Activated naive CD4-positive, alpha-beta T cell treated with anti-CD3 and anti-CD28 coated beads for 36 hours (primary cell): ENCODE data around the gene PLCG2. TPM values are rescaled to one million over a fixed set of nuclear protein-coding genes. Genes with fewer than 3 reads are reported as not detected.

Source experiments
- CTCF ChIA-PET: fragments of 350-600 bp; sonication (Branson Sonifier 250); formaldehyde crosslinking; loops from one replicate; lab custom pipeline; 2021; ENCODE audit warnings: antibody characterized with exemption; lab: Charles Lee
- DNase-seq: peaks from one replicate; pipeline ENCODE4 v3.0.0-alpha.2; 2020
- H3K27ac Mint-ChIP-seq: one replicate; pipeline ENCODE4 v1.8.0; 2021; ENCODE audit warnings: mild to moderate bottlenecking, mixed read lengths
- H3K27me3 Mint-ChIP-seq: one replicate; pipeline ENCODE4 v1.8.0; 2021; ENCODE audit warnings: low read depth, mixed read lengths
- H3K36me3 Mint-ChIP-seq: one replicate; pipeline ENCODE4 v1.8.0; 2021; ENCODE audit warnings: low read depth, mixed read lengths
- H3K4me1 Mint-ChIP-seq: one replicate; pipeline ENCODE4 v1.8.0; 2021; ENCODE audit warnings: low read depth, mixed read lengths
- H3K4me3 Mint-ChIP-seq: one replicate; pipeline ENCODE4 v1.8.0; 2021; ENCODE audit warnings: mild to moderate bottlenecking, moderate library complexity, mixed read lengths
- H3K9me3 Mint-ChIP-seq: one replicate; pipeline ENCODE4 v1.8.0; 2021; ENCODE audit warnings: mixed read lengths
- intact Hi-C: fragments of 100-400 bp; cut with micrococcal nuclease; formaldehyde crosslinking; loops from one replicate; pipeline ENCODE4 v1.15.1; 2023
- total RNA-seq, 2 experiments: library from RNA; stranded (reverse); gene quantifications; one replicate each; pipeline ENCODE4 v1.2.3, GENCODE V29; 2021

Gene PLCG2
- total RNA-seq, 2 experiments from 2014 or later: 12.0 to 13.4 TPM

- Mint-ChIP-seq H3K27ac (no peak overlapping the region), H3K27me3 (no peaks in the 10 kb centered on the region), H3K4me3 (no peak overlapping the region), H3K36me3 (no peaks in the 10 kb centered on the region), H3K4me1 (no peaks in the 10 kb centered on the region), H3K9me3 (no peaks in the 10 kb centered on the region)
- intact Hi-C loops: no loop called here
- no peak for DNase-seq
- CTCF ChIA-PET: interaction anchor here (0.6 kb wide), 1 partner anchor 413 kb away, joined by 4 read pairs; no protein-coding TSS in a partner anchor
These were observed 44.6 kb downstream of the PLCG2 start for GRCh38 chr16:81823734-81824133.

DNA sequence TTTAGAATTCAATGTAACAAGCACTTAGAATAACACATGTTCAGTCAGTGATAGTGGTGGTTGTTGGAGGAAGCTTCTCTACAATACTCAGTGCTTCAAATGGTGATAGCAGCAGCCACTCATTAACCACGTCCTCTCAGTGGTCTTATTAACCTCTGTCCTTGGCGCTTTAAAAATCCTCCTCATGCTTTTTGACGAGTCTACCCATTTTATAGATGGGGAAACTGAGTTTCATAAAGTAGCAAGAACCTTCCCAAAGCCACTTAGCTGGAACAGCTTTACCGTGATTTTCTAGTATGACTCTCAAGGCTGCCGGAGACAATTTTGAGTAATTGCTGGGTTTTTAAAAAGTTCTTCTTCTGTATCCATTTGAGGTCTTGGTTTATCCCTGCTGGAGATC is 47.4 kb downstream of the PLCG2 start:
- DNase-seq: no peak
- Mint-ChIP-seq H3K27ac (no peak overlapping the region), H3K9me3 (no peaks in the 10 kb centered on the region), H3K36me3 (no peaks in the 10 kb centered on the region), H3K4me3 (no peak overlapping the region), H3K27me3 (peaks cover 2% of the 10 kb centered on the region), H3K4me1 (no peaks in the 10 kb centered on the region)
- CTCF ChIA-PET: no interaction called here
- intact Hi-C loops: no loop called here

GRCh38 chr16:81830845-81831540 is 51.9 kb downstream of the PLCG2 start:
- H3K36me3 Mint-ChIP-seq: no peaks in the 10 kb centered on the region
- H3K9me3 Mint-ChIP-seq: no peaks in the 10 kb centered on the region
- no peak overlapping the region for H3K27ac Mint-ChIP-seq
- no peak overlapping the region for H3K4me3 Mint-ChIP-seq
- intact Hi-C loops: no loop called here
- CTCF ChIA-PET: no interaction called here
- peaks cover 2% of the 10 kb centered on the region for H3K27me3 Mint-ChIP-seq
- DNase-seq: no peak
- H3K4me1 Mint-ChIP-seq: peaks cover 10% of the 10 kb centered on the region

DNA sequence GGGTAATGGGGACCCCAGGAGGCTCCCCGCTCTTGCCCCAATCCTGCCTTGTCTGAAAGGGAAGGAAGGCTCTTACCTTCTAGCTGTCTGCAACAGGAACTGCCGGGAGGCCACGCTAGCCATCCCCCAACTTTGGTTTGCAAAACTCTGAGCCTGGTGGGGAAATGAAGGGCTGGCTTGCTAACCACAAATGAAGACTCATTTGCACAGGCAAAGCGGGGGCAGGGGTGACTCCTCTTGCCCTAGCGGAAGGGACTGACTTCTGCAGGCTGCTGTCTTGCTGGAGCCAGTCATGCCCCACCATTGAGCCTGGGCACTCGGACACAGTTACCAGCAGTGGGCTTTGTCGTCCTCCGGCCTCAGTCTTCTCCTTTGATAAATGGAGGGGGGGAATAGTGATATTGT is 52.6 kb downstream of the PLCG2 start:
- CTCF ChIA-PET: no interaction called here
- H3K27ac Mint-ChIP-seq: no peak overlapping the region

DNA sequence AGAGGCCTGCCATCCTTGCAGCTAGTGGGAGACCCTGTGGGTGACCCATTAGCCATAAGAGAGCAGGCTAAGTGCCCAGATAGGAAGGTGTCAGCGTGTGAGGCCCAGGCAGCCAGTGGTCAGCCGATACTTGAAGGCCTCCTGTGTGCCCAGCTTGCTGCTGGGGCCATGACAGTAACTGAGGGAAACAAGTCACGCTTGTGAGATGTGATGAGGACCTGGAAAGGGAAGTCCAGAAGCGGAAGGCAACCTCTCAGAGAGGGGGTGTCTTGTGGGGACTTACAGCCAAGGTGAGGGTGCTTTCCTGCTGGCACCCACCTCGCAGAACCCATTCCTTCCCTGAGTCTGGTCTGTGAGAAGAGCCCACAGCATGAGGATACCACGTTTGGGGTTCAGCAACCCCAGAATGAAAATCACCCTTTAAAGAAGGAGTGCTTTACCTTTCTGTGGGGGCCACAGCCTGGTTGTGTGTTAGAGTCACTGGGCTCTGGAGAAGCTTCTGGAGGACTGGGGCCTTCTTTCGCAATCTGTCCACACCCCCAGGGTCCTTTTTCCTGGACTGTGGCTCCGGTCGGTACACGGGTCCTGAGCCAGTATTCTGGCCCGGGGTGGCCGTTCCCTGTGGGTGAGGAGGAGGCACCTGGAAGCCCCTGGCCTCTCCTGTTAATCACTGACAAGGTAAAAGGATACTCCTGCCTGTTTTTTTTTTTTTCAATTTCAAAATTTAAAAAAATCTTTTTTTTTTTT is 53.9 kb downstream of the PLCG2 start:
- CTCF ChIA-PET: no interaction called here
- H3K9me3 Mint-ChIP-seq: no peaks in the 10 kb centered on the region
- DNase-seq: no peak
- H3K4me1 Mint-ChIP-seq: peaks cover 10% of the 10 kb centered on the region
- intact Hi-C loops: no loop called here
- peaks cover 4% of the 10 kb centered on the region for H3K27me3 Mint-ChIP-seq
- H3K4me3 Mint-ChIP-seq: no peak overlapping the region
- H3K36me3 Mint-ChIP-seq: no peaks in the 10 kb centered on the region
- H3K27ac Mint-ChIP-seq: no peak overlapping the region

More for the DNA sequence above, 52.6 kb downstream of the PLCG2 start:
- intact Hi-C loops: no loop called here
- peaks cover 2% of the 10 kb centered on the region for H3K27me3 Mint-ChIP-seq
- peak; percentile 62 for DNase-seq
- no peak overlapping the region for H3K4me3 Mint-ChIP-seq
- H3K9me3 Mint-ChIP-seq: no peaks in the 10 kb centered on the region
- peaks cover 10% of the 10 kb centered on the region for H3K4me1 Mint-ChIP-seq
- no peaks in the 10 kb centered on the region for H3K36me3 Mint-ChIP-seq

DNA sequence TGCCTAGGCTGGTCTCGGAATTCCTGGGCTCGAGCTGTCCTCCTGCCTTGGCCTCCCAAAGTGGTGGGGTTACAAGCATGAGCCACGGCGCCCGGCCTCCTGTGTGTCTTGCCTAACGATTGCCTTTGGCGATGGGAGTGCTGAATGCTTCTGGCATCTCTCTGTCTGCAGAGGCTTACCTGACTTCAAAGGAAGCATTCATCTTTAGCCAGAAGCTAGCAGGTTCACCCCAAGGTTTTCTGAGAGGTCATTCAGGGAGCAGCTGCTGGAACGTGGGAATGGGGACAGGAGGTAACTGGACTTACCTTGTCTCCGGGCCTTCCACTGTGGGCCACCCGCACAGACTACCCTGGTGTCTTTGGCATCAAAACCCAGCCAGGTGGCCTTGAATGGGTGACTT is 54.7 kb downstream of the PLCG2 start:
- intact Hi-C loops: no loop called here

DNA sequence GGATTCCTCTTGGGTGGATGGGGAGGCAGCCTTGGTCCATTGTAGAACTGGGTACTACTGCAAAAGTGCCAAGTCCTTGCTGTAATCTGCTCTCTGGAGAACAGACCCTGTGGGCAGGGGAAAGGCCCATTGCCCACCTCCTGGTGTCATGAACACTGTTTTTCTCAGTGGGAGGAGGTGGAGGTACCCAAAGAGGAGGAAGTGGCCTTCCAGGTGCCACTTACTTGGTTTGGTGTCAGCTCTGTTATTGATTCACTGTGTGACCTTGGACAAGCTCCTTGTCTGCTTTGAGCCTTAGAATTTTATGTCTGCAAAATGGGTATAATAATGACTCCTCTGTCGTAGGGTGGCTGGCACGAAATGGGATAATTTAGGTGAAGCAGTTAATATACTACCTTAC is 55.8 kb downstream of the PLCG2 start:
- peaks cover 10% of the 10 kb centered on the region for H3K4me1 Mint-ChIP-seq
- peaks cover 2% of the 10 kb centered on the region for H3K27me3 Mint-ChIP-seq
- no peaks in the 10 kb centered on the region for H3K36me3 Mint-ChIP-seq
- intact Hi-C loops: no loop called here
- CTCF ChIA-PET: no interaction called here
- H3K4me3 Mint-ChIP-seq: no peak overlapping the region
- H3K27ac Mint-ChIP-seq: no peak overlapping the region
- no peak for DNase-seq
- no peaks in the 10 kb centered on the region for H3K9me3 Mint-ChIP-seq

More for the DNA sequence above, 54.7 kb downstream of the PLCG2 start:
- CTCF ChIA-PET: no interaction called here
- Mint-ChIP-seq H3K9me3 (no peaks in the 10 kb centered on the region), H3K36me3 (no peaks in the 10 kb centered on the region), H3K27ac (no peak overlapping the region), H3K4me3 (no peak overlapping the region), H3K27me3 (peaks cover 4% of the 10 kb centered on the region), H3K4me1 (peaks cover 10% of the 10 kb centered on the region)
- no peak for DNase-seq

DNA sequence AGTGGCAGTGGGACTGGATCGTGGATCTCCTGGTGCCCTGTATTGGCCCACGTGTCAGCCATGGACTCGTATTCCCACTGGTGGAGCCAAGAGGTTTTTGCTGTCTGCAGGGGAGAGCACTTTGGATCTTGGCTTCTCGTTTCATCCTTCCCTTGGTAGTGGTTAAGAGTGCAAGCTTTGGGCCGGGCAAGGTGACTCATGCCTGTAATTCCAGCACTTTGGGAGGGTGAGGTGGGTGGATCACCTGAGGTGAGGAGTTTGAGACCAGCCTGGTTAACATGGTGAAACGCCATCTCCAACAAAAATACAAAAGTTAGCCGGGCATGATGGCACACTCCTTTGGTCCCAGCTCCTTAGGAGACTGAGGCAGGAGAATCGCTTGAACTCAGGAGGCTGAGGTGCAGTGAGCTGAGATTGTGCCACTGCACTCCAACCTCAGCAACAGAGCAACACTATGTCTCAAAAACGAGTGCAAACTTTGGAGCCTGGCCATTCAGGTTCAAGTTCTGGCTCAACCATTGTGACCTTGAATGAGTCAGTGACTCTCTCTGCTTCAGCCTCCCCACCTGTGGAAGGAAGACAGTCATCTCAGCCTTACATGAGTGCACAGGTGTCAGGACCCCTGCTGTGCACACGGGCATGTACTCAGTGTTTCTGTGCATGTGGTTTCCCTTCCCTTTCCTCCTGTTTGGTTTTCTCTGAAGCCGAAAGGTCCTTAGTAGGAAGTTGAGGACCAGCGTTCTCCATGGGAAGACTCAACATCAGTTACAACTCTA is 57.4 kb downstream of the PLCG2 start:
- H3K4me3 Mint-ChIP-seq: no peak overlapping the region
- peaks cover 4% of the 10 kb centered on the region for H3K27me3 Mint-ChIP-seq
- H3K27ac Mint-ChIP-seq: no peak overlapping the region
- no peaks in the 10 kb centered on the region for H3K36me3 Mint-ChIP-seq
- CTCF ChIA-PET: interaction anchor here (0.7 kb wide), 1 partner anchor 804 kb away, joined by 3 read pairs; no protein-coding TSS in a partner anchor
- H3K4me1 Mint-ChIP-seq: peaks cover 10% of the 10 kb centered on the region
- intact Hi-C loops: no loop called here
- no peaks in the 10 kb centered on the region for H3K9me3 Mint-ChIP-seq
- DNase-seq: no peak

GRCh38 chr16:81837312-81837751 is 58.2 kb downstream of the PLCG2 start:
- DNase-seq: no peak
- intact Hi-C loops: no loop called here
- Mint-ChIP-seq H3K4me3 (no peak overlapping the region), H3K4me1 (peaks cover 3% of the 10 kb centered on the region), H3K9me3 (no peaks in the 10 kb centered on the region), H3K36me3 (no peaks in the 10 kb centered on the region), H3K27me3 (peaks cover 4% of the 10 kb centered on the region), H3K27ac (no peak overlapping the region)
- CTCF ChIA-PET: no interaction called here

DNA sequence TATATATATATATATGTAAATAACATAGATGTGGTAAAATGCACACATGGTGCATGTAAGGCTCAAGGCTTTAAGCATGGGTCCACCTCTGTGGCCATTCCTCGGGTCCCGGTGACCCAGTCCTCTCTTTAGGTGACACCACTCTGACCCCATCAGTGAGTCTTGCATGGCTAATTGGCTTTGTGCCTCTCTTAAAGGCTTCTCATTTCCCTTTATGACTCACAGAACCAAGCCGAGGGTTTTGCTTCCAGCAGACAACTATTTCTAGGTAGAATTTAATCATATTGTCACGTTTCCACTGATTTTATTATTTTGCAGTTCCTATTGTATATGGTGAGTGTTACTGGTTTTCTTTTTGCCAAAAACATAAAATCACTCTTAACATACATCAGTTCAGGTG is 59.7 kb downstream of the PLCG2 start:
- no peak for DNase-seq
- intact Hi-C loops: no loop called here
- peaks cover 7% of the 10 kb centered on the region for H3K27me3 Mint-ChIP-seq
- H3K4me3 Mint-ChIP-seq: no peak overlapping the region
- CTCF ChIA-PET: no interaction called here
- H3K36me3 Mint-ChIP-seq: no peaks in the 10 kb centered on the region
- no peak overlapping the region for H3K27ac Mint-ChIP-seq
- no peaks in the 10 kb centered on the region for H3K4me1 Mint-ChIP-seq
- H3K9me3 Mint-ChIP-seq: no peaks in the 10 kb centered on the region

DNA sequence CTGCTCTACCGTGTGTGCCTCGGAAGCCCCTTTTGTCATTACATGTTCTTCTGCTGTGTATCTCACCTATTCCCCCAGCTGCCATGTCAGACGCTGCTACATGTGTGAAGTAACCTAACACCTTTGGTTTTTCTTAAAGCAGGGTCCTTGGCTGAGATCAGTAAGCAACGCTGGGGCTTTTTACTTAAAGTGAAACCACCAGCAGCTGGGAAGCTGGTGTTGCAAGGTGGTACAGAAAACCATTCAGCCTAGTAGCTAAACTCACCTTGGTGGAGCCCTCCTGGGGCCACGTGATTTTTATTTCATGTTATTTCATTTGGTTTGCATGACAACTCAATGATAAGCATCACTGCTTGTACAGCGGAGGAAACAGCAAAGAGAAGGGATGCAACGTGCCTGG is 62.6 kb downstream of the PLCG2 start:
- Mint-ChIP-seq H3K4me3 (no peak overlapping the region), H3K4me1 (no peaks in the 10 kb centered on the region), H3K36me3 (no peaks in the 10 kb centered on the region), H3K27ac (no peak overlapping the region), H3K9me3 (no peaks in the 10 kb centered on the region), H3K27me3 (peaks cover 7% of the 10 kb centered on the region)
- peak; percentile 18 for DNase-seq
- intact Hi-C loops: loop anchor here (2.0 kb wide), 1 partner anchor 43 kb away; no protein-coding TSS in a partner anchor
- CTCF ChIA-PET: no interaction called here

DNA sequence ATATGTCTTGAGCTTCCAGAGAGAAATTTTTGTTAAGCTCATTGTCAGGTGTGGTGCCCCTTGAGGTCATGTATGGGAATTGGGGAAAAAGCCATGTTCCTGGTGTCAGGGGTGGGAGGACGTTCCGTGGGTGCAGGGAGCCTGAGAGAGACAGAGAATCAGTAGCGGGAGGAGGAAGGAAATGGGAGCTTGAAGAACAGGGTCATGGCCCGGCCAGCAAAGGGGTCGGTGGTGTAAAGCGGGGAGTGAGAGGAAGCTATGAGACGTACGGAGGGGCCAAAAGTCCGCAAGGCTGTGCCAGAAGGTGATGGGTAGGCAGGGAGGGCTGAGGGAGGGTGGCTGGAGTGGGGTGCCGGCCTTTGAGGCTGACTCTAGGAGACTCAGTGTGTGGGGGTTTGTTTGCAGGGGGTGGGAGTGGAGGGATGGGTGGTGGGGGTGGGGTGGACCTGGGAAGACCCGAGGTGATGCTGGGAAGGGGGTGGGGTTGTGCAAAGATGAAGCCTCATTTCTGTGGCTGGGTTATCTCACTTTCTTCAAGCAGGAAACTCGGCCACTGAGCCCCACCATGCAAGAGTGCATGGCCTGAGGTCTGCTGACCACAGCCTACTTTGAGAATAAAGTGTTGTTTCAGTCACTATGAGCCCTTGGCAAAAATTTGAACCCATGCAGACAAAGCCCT is 63.6 kb downstream of the PLCG2 start:
- intact Hi-C loops: loop anchor here (2.0 kb wide), 1 partner anchor 44 kb away; no protein-coding TSS in a partner anchor
- no peak for DNase-seq
- CTCF ChIA-PET: no interaction called here
- H3K9me3 Mint-ChIP-seq: no peaks in the 10 kb centered on the region
- H3K4me3 Mint-ChIP-seq: peak overlapping the region; percentile 11
- H3K27ac Mint-ChIP-seq: no peak overlapping the region
- H3K4me1 Mint-ChIP-seq: no peaks in the 10 kb centered on the region
- peaks cover 5% of the 10 kb centered on the region for H3K27me3 Mint-ChIP-seq
- H3K36me3 Mint-ChIP-seq: no peaks in the 10 kb centered on the region
